ENCODE measurements around the gene P4HA3. TPM values are rescaled to one million over a fixed set of nuclear protein-coding genes. Genes with fewer than 3 reads are reported as not detected.

Gene P4HA3
- under 1 TPM in 1 of 2 donors, not detected in 1; 0.33 TPM for total RNA-seq

DNA sequence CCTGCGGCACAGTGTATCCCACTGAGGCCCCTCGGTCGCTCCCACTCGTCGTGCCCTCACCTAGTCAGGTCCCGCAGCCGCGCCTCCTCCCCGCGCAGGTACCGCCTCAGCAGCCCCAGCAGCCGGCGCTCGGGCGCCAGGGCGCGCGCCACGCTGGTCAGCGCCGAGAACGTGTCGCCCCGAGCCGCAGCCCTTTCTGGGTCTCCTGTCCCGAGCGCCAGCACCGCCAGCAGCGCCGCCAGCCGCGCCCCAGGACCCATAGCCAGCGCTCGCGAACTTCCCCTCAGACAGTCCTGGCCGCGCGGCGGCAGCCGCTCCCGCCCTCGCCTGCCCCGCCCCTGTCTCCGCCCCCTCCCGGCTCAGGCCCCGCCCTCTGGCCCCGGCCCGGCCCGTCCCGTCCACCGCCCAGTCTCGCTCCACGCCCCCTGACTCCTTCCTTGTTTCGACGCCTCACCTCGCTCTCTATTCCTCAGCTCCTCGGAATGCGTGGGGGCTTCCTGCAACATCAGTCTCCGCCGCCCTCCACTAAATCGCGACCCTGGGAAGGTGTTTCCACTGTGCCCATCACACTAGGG, at the start of gene P4HA3:
P4HA3 (minus strand) TSS at position 289 of the 575 bp plus-strand sequence; CDS start at position 260, 29 bp downstream.

Small RNA genes lying within 50 kb of the gene (small RNA-seq; reads per million reads assigned to genes)
- 0 reads per million in 2 donors for gene RF00409

Other genes with a start within 250 kb of the P4HA3 start
- gene C2CD3, start 140.6 kb downstream of the P4HA3 start, total RNA-seq: 10 to 100 TPM; 14.7 to 16.9 TPM
- gene PPME1, start 140.4 kb downstream of the P4HA3 start, total RNA-seq: 10 to 100 TPM; 29.3 to 32.0 TPM
- 1 to 10 TPM; 2.3 to 4.1 TPM for gene PGM2L1, start 86.8 kb upstream of the P4HA3 start, total RNA-seq
- gene KCNE3, start 155.9 kb upstream of the P4HA3 start, total RNA-seq: 1 to 10 TPM in 1 of 2 donors, under 1 TPM in 1; 0.34 to 1.3 TPM
- 1 to 10 TPM; 5.0 to 5.5 TPM for gene LIPT2, start 182.1 kb upstream of the P4HA3 start, total RNA-seq

Data from melanocyte of skin (primary cell).